GM12878 (cell line): ENCODE measurements around the gene PPM1K. TPM values are rescaled to one million over a fixed set of nuclear protein-coding genes. Genes with fewer than 3 reads are reported as not detected.

ENCODE experiments used
- ATAC-seq: fragments of 200-7000 bp; cut with Tn5 transposase; 3 replicates; pipeline ENCODE4 v1.9.1; 2020; ENCODE audit warnings: mild to moderate bottlenecking, moderate library complexity
- BruUV-seq: library from RNA; stranded (reverse); fragments of 400-500 nt; replicated peaks from 2 replicates; lab custom pipeline; 2021; lab: Mats Ljungman, UMichigan
- CTCF ChIA-PET: fragments of 300-600 bp; sonication (Branson Sonifier 250); formaldehyde crosslinking; extraction: SDS; loops from one replicate; lab custom pipeline; 2021; ENCODE audit warnings: inconsistent platforms; lab: Yijun Ruan, JAX
- POLR2A ChIA-PET: fragments of 350-600 bp; formaldehyde crosslinking; extraction: SDS; loops from one replicate; lab custom pipeline; 2021; ENCODE audit warnings: inconsistent platforms; lab: Charles Lee
- RAD21 ChIA-PET: fragments of 300-600 bp; sonication (Branson Sonifier 250); formaldehyde crosslinking; loops from one replicate; lab custom pipeline; 2023; ENCODE audit warnings: antibody characterized with exemption; ENCODE audit not compliant: unreplicated experiment; lab: Charles Lee
- SMC1A ChIA-PET: fragments of 300-600 bp; sonication (Branson Sonifier 250); formaldehyde crosslinking; loops from one replicate; lab custom pipeline; 2023; ENCODE audit not compliant: unreplicated experiment, uncharacterized antibody; lab: Charles Lee
- DNase-seq: peaks from one replicate; pipeline ENCODE4 v3.0.0-alpha.2; 2011; ENCODE audit warnings: low read depth, low spot score
- FAIRE-seq: peaks from 3 replicates; lab custom pipeline; 2011; peaks lifted over from hg19 to GRCh38; lab: Jason Lieb, UNC
- H2AFZ ChIP-seq: 2 replicates; pipeline ENCODE4 v1.6.0; 2011; ENCODE audit warnings: low read depth, low read length, control low read depth; ENCODE audit not compliant: control insufficient read depth
- H3K27ac ChIP-seq: 2 replicates; pipeline ENCODE4 v1.5.1; 2011; ENCODE audit warnings: control low read depth; ENCODE audit not compliant: control insufficient read depth, insufficient read depth
- H3K27me3 ChIP-seq, 2 experiments: replicated peaks in 1 of 2; 2 replicates each; pipeline versions ENCODE4 v1.6.0 to v1.6.1; 2011; ENCODE audit warnings: low read length in 1 of 2; ENCODE audit not compliant: control insufficient read depth in 2 of 2, insufficient read depth in 2 of 2
- H3K36me3 ChIP-seq, 2 experiments: 2 replicates each; pipeline ENCODE4 v1.5.1; 2011; ENCODE audit warnings: low read length in 1 of 2; ENCODE audit not compliant: control insufficient read depth in 2 of 2, insufficient read depth in 2 of 2
- H3K4me1 ChIP-seq: 2 replicates; pipeline ENCODE4 v1.6.1; 2011; ENCODE audit warnings: mild to moderate bottlenecking, low read length, moderate library complexity, mixed read lengths; ENCODE audit not compliant: control insufficient read depth, insufficient read depth
- H3K4me2 ChIP-seq: 2 replicates; pipeline ENCODE4 v1.6.0; 2011; ENCODE audit warnings: control low read depth; ENCODE audit not compliant: control insufficient read depth, insufficient read depth
- H3K4me3 ChIP-seq: fragments of 200-600 bp; sonication (generic); 2 replicates; pipeline ENCODE4 v1.5.1; 2016
- H3K79me2 ChIP-seq: 2 replicates; pipeline ENCODE4 v1.6.0; 2011; ENCODE audit warnings: low read length; ENCODE audit not compliant: control insufficient read depth, insufficient read depth
- H3K9ac ChIP-seq: 2 replicates; pipeline ENCODE4 v1.8.0; 2011; ENCODE audit warnings: low read length, control low read depth, mixed read lengths; ENCODE audit not compliant: control insufficient read depth, insufficient read depth
- H3K9me3 ChIP-seq: replicated peaks from 3 replicates; pipeline ENCODE4 v1.5.1; 2011; ENCODE audit warnings: mild to moderate bottlenecking, low read length; ENCODE audit not compliant: control insufficient read depth, insufficient read depth
- H4K20me1 ChIP-seq: 2 replicates; pipeline ENCODE4 v1.6.0; 2011; ENCODE audit not compliant: control insufficient read depth, insufficient read depth
- ATF2 ChIP-seq: IDR thresholded peaks from 2 replicates; pipeline ENCODE4 v1.6.1; 2012; ENCODE audit warnings: low read length, inconsistent platforms
- ATF7 ChIP-seq: fragments of 450-650 bp; IDR thresholded peaks from 2 replicates; pipeline ENCODE4 v1.6.1; 2016; ENCODE audit warnings: low read depth, mild to moderate bottlenecking
- RBBP5 ChIP-seq: fragments of 200-600 bp; sonication (generic); conservative IDR thresholded peaks from 2 replicates; pipeline ENCODE4 v1.6.1; 2016
- WGBS: methylation state at CpG from one replicate; pipeline ENCODE4 v1.1.6; 2016; ENCODE audit warnings: low lambda C conversion rate; ENCODE audit not compliant: insufficient replicate concordance, insufficient coverage; ENCODE audit errors: missing lambda C conversion rate; 5-methylcytosine and 5-hydroxymethylcytosine counted together
- in situ Hi-C: fragments of 300-500 bp; cut with MboI; formaldehyde crosslinking; loops from 9 replicates; pipeline ENCODE4 v1.14.3; 2018; ENCODE audit warnings: mixed read lengths
- intact Hi-C: fragments of 100-400 bp; cut with micrococcal nuclease; formaldehyde crosslinking; loops from one replicate; pipeline ENCODE4 v1.14.2; 2022; ENCODE audit not compliant: unreplicated experiment
- polyA plus RNA-seq, 11 experiments: library from polyadenylated mRNA; depleted of rRNA in 4 of 11; unstranded in 6 of 11; stranded (reverse) in 5 of 11; fragments of >200 nt; fragmentation: Nextera tagmentation in 4 of 11; fragmentation: Illumina TruSeq in 1 of 11; extraction: Ambion mirVana in 4 of 11; extraction: Trizol in 1 of 11; gene quantifications; 1 replicate in 1 of 11; 2 replicates in 10 of 11; pipeline versions ENCODE4 v1.2.1 to v1.2.3, GENCODE V29; 2011 to 2016; ENCODE audit warnings: inconsistent platforms in 2 of 11, missing spikeins in 2 of 11, low read depth in 1 of 11
- total RNA-seq, 4 experiments: library from RNA; depleted of rRNA in 3 of 4; stranded (reverse); fragments of >200 nt in 3 of 4; fragmentation: Illumina TruSeq in 1 of 4; extraction: Trizol in 1 of 4; gene quantifications; 2 replicates each; pipeline versions ENCODE4 v1.2.1 to v1.2.3, GENCODE V29; 2013 to 2021
- TF ChIP-seq, protein P1 (sequence below): IDR thresholded peaks from 2 replicates; pipeline ENCODE4 v1.6.1; 2011; ENCODE audit warnings: borderline replicate concordance, low read depth, mild to moderate bottlenecking, moderate library complexity, low read length; ENCODE audit not compliant: insufficient read depth, poor library complexity, severe bottlenecking

The PPM1K gene
- total and polyA plus RNA-seq, 10 of the 15 experiments (the other 5 are each of a cell fraction or from before 2014, with no cell fraction given): 25.0 to 79.1 (median 36.9) TPM

- H3K4me2 ChIP-seq: no peak overlapping the region
- SMC1A ChIA-PET: no interaction called here
- DNase-seq (no peak), ATAC-seq (no peak), FAIRE-seq (no peak)
- H3K9me3 ChIP-seq: no peaks in the 10 kb centered on the region
- H3K27me3 ChIP-seq: no peaks in the 10 kb centered on the region
- POLR2A ChIA-PET: no interaction called here
- no peak overlapping the region for H2AFZ ChIP-seq
- no peaks in the 10 kb centered on the region for H3K4me1 ChIP-seq
- no peak overlapping the region for H3K9ac ChIP-seq
- in situ Hi-C loops: no loop called here
- 74% methylated on average over 1 of the region's 1 CpG for WGBS
- no peak overlapping the region for H3K4me3 ChIP-seq
- CTCF ChIA-PET: no interaction called here
- TF ChIP-seq, protein P1, sequence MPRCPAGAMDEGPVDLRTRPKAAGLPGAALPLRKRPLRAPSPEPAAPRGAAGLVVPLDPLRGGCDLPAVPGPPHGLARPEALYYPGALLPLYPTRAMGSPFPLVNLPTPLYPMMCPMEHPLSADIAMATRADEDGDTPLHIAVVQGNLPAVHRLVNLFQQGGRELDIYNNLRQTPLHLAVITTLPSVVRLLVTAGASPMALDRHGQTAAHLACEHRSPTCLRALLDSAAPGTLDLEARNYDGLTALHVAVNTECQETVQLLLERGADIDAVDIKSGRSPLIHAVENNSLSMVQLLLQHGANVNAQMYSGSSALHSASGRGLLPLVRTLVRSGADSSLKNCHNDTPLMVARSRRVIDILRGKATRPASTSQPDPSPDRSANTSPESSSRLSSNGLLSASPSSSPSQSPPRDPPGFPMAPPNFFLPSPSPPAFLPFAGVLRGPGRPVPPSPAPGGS: no peak
- TF ChIP-seq ATF2: no peak
- TF ChIP-seq ATF7: no peak
- TF ChIP-seq RBBP5: no peak
- TF ChIP-seq, all 136 proteins: peak for 0
- RAD21 ChIA-PET: no interaction called here
- no TSS peak for BruUV-seq
- Histone ChIP-seq H3K79me2 (no peaks in the 10 kb centered on the region), H3K36me3 (no peaks in the 10 kb centered on the region), H3K27ac (no peak overlapping the region), H4K20me1 (no peaks in the 10 kb centered on the region)
- intact Hi-C loops: no loop called here
Observed at GRCh38 chr4:88327665-88328064, 43.3 kb upstream of the PPM1K start.
